Mesenchymal stem cell (in vitro differentiated cells and primary cell): ENCODE results near the gene THAP7.

Experiments
- DNase-seq: peaks from one replicate; pipeline ENCODE4 v3.0.0-alpha.2; 2013
- H2AFZ ChIP-seq: one replicate; pipeline ENCODE4 v1.6.1; 2013; ENCODE audit warnings: low read depth, mild to moderate bottlenecking, control low read depth, inconsistent platforms, low read length, moderate library complexity
- H2AK5ac ChIP-seq: 2 replicates; pipeline ENCODE4 v1.6.1; 2013; ENCODE audit warnings: low read length, moderate library complexity, mild to moderate bottlenecking, inconsistent platforms; ENCODE audit not compliant: severe bottlenecking
- H2BK120ac ChIP-seq: one replicate; pipeline ENCODE4 v1.6.1; 2013; ENCODE audit warnings: low read depth, mild to moderate bottlenecking, inconsistent platforms, low read length, moderate library complexity
- H2BK12ac ChIP-seq, 2 experiments: one replicate each; pipeline ENCODE4 v1.6.1; 2013; ENCODE audit warnings: inconsistent platforms in 2 of 2, low read length in 2 of 2, mild to moderate bottlenecking in 2 of 2, moderate library complexity in 2 of 2, control low read depth in 1 of 2
- H2BK15ac ChIP-seq: one replicate; pipeline ENCODE4 v1.6.1; 2013; ENCODE audit warnings: mild to moderate bottlenecking, low read depth, inconsistent platforms; ENCODE audit not compliant: poor library complexity, severe bottlenecking
- H2BK5ac ChIP-seq: 2 replicates; pipeline ENCODE4 v1.6.1; 2013; ENCODE audit warnings: low read depth, mild to moderate bottlenecking, low read length, control low read depth, inconsistent platforms; ENCODE audit not compliant: poor library complexity, severe bottlenecking
- H3K14ac ChIP-seq, 2 experiments: one replicate each; pipeline ENCODE4 v1.6.1; 2013; ENCODE audit warnings: inconsistent platforms in 2 of 2, low read length in 2 of 2, control low read depth in 1 of 2, mild to moderate bottlenecking in 1 of 2, moderate library complexity in 1 of 2
- H3K18ac ChIP-seq, 2 experiments: one replicate each; pipeline ENCODE4 v1.6.1; 2013; ENCODE audit warnings: inconsistent platforms in 2 of 2, low read length in 2 of 2, control low read depth in 1 of 2, low read depth in 1 of 2, mild to moderate bottlenecking in 1 of 2
- H3K23ac ChIP-seq, 2 experiments: one replicate each; pipeline ENCODE4 v1.6.1; 2013; ENCODE audit warnings: inconsistent platforms in 2 of 2, low read length in 2 of 2, mild to moderate bottlenecking in 2 of 2, moderate library complexity in 2 of 2, control low read depth in 1 of 2
- H3K27ac ChIP-seq: 2 replicates; pipeline ENCODE4 v1.5.1; 2013; ENCODE audit warnings: mild to moderate bottlenecking, moderate library complexity, low read length, control low read depth, inconsistent platforms; ENCODE audit not compliant: poor library complexity, severe bottlenecking
- H3K27me3 ChIP-seq, 2 experiments: 2 replicates each; pipeline versions ENCODE4 v1.6.1 to v1.7.0; 2013; ENCODE audit warnings: low read length in 2 of 2, mild to moderate bottlenecking in 2 of 2, moderate library complexity in 2 of 2, control low read depth in 1 of 2, inconsistent platforms in 1 of 2; ENCODE audit not compliant: control insufficient read depth in 1 of 2, insufficient read depth in 1 of 2
- H3K36me3 ChIP-seq, 2 experiments: 2 replicates each; pipeline versions ENCODE4 v1.6.1 to v1.7.0; 2013; ENCODE audit warnings: low read length in 2 of 2, control low read depth in 1 of 2, inconsistent platforms in 1 of 2, low read depth in 1 of 2, mild to moderate bottlenecking in 1 of 2; ENCODE audit not compliant: insufficient read depth in 2 of 2, control insufficient read depth in 1 of 2
- H3K4ac ChIP-seq, 2 experiments: one replicate each; pipeline ENCODE4 v1.6.1; 2013; ENCODE audit warnings: inconsistent platforms in 2 of 2, low read length in 2 of 2, mild to moderate bottlenecking in 2 of 2, moderate library complexity in 2 of 2, control low read depth in 1 of 2, low read depth in 1 of 2
- H3K4me1 ChIP-seq: 2 replicates; pipeline ENCODE4 v1.6.1; 2013; ENCODE audit warnings: low read depth, low read length, control low read depth; ENCODE audit not compliant: control insufficient read depth, insufficient read depth
- H3K4me2 ChIP-seq: 2 replicates; pipeline ENCODE4 v1.6.1; 2013; ENCODE audit warnings: low read length, mild to moderate bottlenecking, inconsistent platforms; ENCODE audit not compliant: poor library complexity, severe bottlenecking
- H3K4me3 ChIP-seq, 2 experiments: 2 replicates each; pipeline versions ENCODE4 v1.5.1 to v1.7.0; 2013; ENCODE audit warnings: low read length in 2 of 2, mild to moderate bottlenecking in 2 of 2, control low read depth in 1 of 2, low read depth in 1 of 2; ENCODE audit not compliant: insufficient read depth in 1 of 2
- H3K79me1 ChIP-seq: replicated peaks from 2 replicates; pipeline ENCODE4 v1.6.1; 2013; ENCODE audit warnings: mild to moderate bottlenecking, control low read depth, low read length, inconsistent platforms; ENCODE audit not compliant: poor library complexity, severe bottlenecking
- H3K9ac ChIP-seq: 2 replicates; pipeline ENCODE4 v1.7.0; 2013; ENCODE audit warnings: mild to moderate bottlenecking, low read length, moderate library complexity
- H3K9me3 ChIP-seq: 2 replicates; pipeline ENCODE4 v1.7.0; 2013; ENCODE audit warnings: mild to moderate bottlenecking, low read length; ENCODE audit not compliant: control insufficient read depth
- H4K8ac ChIP-seq: one replicate; pipeline ENCODE4 v1.6.1; 2013; ENCODE audit warnings: inconsistent platforms, mild to moderate bottlenecking, low read length, moderate library complexity
- H4K91ac ChIP-seq: one replicate; pipeline ENCODE4 v1.6.1; 2013; ENCODE audit warnings: mild to moderate bottlenecking, low read length, inconsistent platforms
- WGBS: methylation state at CpG from one replicate; pipeline ENCODE4 v1.1.7; 2013; ENCODE audit warnings: mixed read lengths; 5-methylcytosine and 5-hydroxymethylcytosine counted together

The THAP7 gene

GRCh38 chr22:21016644-21017420, 14.9 kb upstream of the THAP7 start:
- 91% methylated on average over 13 of the region's 13 CpGs for WGBS
- Histone ChIP-seq H3K27me3 (peaks cover 0 to 18% of the 10 kb centered on the region in 2 experiments), H2BK12ac (peak overlapping the region; percentile 51 to 69), H3K79me1 (peaks cover 2% of the 10 kb centered on the region), H3K9me3 (no peaks in the 10 kb centered on the region), H2BK5ac (no peak overlapping the region), H2AK5ac (no peak overlapping the region), H2BK120ac (no peak overlapping the region), H3K4me2 (no peak overlapping the region), H4K91ac (peak overlapping the region; percentile 52), H2BK15ac (no peak overlapping the region), H3K4me3 (no peak overlapping the region), H3K4me1 (peaks cover 27% of the 10 kb centered on the region), H2AFZ (no peak overlapping the region), H3K4ac (peak overlapping the region in 1 of 2 experiments; percentile 44), H3K14ac (peak overlapping the region in 1 of 2 experiments; percentile 56), H3K23ac (peak overlapping the region in 1 of 2 experiments; percentile 46), H3K36me3 (peaks cover 0 to 3% of the 10 kb centered on the region in 2 experiments), H3K18ac (no peak overlapping the region), H3K27ac (no peak overlapping the region), H3K9ac (no peak overlapping the region), H4K8ac (peak overlapping the region; percentile 45)
- no peak for DNase-seq

DNA sequence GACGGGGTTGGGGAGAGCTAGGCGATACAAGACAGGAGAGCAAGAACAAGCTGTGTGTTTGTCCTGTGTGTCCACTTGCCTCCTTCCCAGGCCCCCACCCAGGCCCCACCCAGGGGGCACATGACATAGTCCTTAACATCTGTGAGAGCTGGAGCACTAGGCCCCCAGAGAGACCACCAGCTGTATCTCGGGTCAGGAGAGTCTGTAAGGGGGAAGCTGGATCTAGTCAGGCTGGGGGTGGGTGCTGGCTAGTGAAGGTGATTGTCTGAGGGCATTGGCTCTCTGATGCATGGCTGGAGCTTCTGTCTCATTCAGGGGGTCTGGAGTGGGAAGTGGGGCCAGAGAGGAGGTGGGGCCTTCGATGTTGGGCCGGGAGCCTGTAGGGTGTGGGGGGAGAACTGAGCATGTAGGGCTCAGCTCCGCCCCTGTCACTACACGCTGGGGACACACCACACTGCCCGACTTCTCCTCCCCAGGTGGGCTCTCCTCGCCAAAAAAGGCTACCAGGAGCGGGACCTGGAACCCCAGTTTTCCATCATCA, 13.6 kb upstream of the THAP7 start:
- Histone ChIP-seq H3K27ac (no peak overlapping the region), H3K4me1 (peaks cover 27% of the 10 kb centered on the region), H3K4me3 (peak overlapping the region in 1 of 2 experiments; percentile 85), H3K27me3 (peaks cover 0 to 11% of the 10 kb centered on the region in 2 experiments), H3K36me3 (peaks cover 0 to 3% of the 10 kb centered on the region in 2 experiments), H3K14ac (peak overlapping the region in 1 of 2 experiments; percentile 4), H3K9me3 (no peaks in the 10 kb centered on the region), H3K9ac (peak overlapping the region; percentile 2), H3K18ac (peak overlapping the region; percentile 94 to 98), H2BK15ac (no peak overlapping the region), H3K23ac (no peak overlapping the region), H4K8ac (peak overlapping the region; percentile 86), H3K4me2 (no peak overlapping the region), H2BK5ac (no peak overlapping the region), H4K91ac (peak overlapping the region; percentile 60), H3K79me1 (peaks cover 2% of the 10 kb centered on the region), H2BK12ac (peak overlapping the region; percentile 59 to 70), H2AK5ac (peak overlapping the region; percentile 68), H2AFZ (no peak overlapping the region), H3K4ac (peak overlapping the region; percentile 29 to 84), H2BK120ac (peak overlapping the region; percentile 92)
- WGBS = 64% methylated on average over 8 of the region's 10 CpGs
- DNase-seq = no peak

DNA sequence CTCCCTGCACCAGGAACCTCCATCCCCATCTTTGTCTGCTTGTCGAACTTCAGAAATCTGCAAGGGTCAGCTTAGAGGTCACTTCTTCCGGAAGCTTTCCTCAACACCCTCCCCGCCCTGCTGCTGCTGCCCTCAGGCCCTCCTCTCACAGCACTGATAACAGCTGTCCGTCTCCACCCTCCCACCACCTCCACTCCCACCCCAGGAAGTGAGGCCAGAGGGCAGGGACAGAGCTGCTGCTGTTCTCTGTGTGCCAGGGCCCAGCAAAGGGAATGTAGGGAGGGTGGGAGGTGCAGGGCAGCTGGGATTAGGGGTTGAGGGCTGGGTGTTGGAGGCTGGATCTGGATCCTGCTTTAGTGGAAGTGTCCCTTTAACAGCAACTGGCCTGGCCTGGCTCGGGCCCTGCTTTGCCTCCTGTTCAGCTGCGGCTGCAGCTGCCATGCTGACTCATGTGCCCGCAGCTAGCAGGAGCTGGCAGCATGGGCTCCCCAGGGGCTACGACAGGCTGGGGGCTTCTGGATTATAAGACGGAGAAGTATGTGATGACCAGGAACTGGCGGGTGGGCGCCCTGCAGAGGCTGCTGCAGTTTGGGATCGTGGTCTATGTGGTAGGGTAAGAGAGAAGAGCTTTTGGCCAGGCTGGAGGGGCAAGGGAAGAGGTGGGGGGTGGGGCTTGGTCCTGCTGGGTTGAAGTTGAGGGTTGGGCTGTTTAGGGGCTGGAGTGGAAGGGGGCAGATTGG, 13.0 kb upstream of the THAP7 start, which contains the start of gene P2RX6:
Gene P2RX6 (plus strand): TSS at position 440 of the 740 bp plus-strand sequence. CDS start 10 bp downstream, at position 450.
- H4K91ac ChIP-seq = peak within 1 kb of the TSS; percentile 60
- peaks cover 0 to 11% of the 10 kb centered on the region in 2 experiments for H3K27me3 ChIP-seq
- peak within 1 kb of the TSS; percentile 70 for H3K27ac ChIP-seq
- 18% methylated on average over 11 of the region's 12 CpGs for WGBS
- H3K4me3 ChIP-seq = peak within 1 kb of the TSS; percentile 55 to 85
- peak within 1 kb of the TSS; percentile 92 for H2BK120ac ChIP-seq
- DNase-seq = peak; percentile 76
- H3K4me2 ChIP-seq = peak within 1 kb of the TSS; percentile 57
- H2BK5ac ChIP-seq = no peak within 1 kb of the TSS
- H3K14ac ChIP-seq = peak within 1 kb of the TSS in 1 of 2 experiments; percentile 69
- H2BK15ac ChIP-seq = peak within 1 kb of the TSS; percentile 26
- peak within 1 kb of the TSS; percentile 86 for H4K8ac ChIP-seq
- H3K18ac ChIP-seq = peak within 1 kb of the TSS; percentile 94 to 98
- peak within 1 kb of the TSS; percentile 88 for H3K9ac ChIP-seq
- peaks cover 27% of the 10 kb centered on the region for H3K4me1 ChIP-seq
- H3K36me3 ChIP-seq = peaks cover 0 to 3% of the 10 kb centered on the region in 2 experiments
- no peaks in the 10 kb centered on the region for H3K9me3 ChIP-seq
- H2BK12ac ChIP-seq = peak within 1 kb of the TSS; percentile 59 to 70
- peaks cover 2% of the 10 kb centered on the region for H3K79me1 ChIP-seq
- peak within 1 kb of the TSS; percentile 68 for H2AK5ac ChIP-seq
- peak within 1 kb of the TSS; percentile 74 to 84 for H3K4ac ChIP-seq
- peak within 1 kb of the TSS in 1 of 2 experiments; percentile 77 for H3K23ac ChIP-seq
- H2AFZ ChIP-seq = peak within 1 kb of the TSS; percentile 85
